Mesenteric fat pad (tissue), 1 donor: ENCODE data around the gene RPRD1B. TPM values are rescaled to one million over a fixed set of nuclear protein-coding genes. Genes with fewer than 3 reads are reported as not detected.

ENCODE experiments used
- DNase-seq: peaks from one replicate; pipeline ENCODE4 v3.0.0-alpha.2; 2020; ENCODE audit warnings: low spot score
- total RNA-seq: library from RNA; stranded (reverse); fragmentation: NEBNext Ultra II Directional; extraction: Animal tissue kit (Norgen Biotek cat#: 25700); gene quantifications from one replicate; pipeline ENCODE4 v1.2.1, GENCODE V29; 2021
- donor health status: DM: yes; HTN: yes; CAD: no.

Gene RPRD1B
- total RNA-seq, 1 donor from 2014 or later = 24.4 TPM

DNA sequence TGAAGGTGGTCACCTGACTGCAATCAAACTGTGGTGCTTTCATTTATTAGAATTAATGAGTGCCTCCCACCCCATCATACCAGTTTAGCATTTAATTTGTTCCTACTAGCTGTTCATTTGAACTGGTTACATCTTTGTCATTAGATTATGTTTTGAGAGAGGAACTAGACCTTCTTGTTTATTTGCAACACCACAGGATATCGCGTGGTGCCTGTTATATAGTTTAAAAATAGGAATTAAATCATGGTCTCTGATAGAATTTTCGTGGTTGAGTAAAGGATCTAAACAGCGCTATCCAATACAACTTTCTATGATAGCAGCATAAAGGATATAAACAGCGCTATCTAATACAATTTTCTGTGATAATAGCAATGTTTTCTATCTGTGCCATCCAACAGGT, 2.8 kb downstream of the RPRD1B start:
- no peak for DNase-seq

- DNase-seq = no peak
Observed at GRCh38 chr20:38040276-38040675, 6.7 kb downstream of the RPRD1B start.

GRCh38 chr20:38043512-38044300, 10.2 kb downstream of the RPRD1B start:
- DNase-seq = no peak

GRCh38 chr20:38044685-38045084, 11.1 kb downstream of the RPRD1B start:
- DNase-seq = no peak

DNA sequence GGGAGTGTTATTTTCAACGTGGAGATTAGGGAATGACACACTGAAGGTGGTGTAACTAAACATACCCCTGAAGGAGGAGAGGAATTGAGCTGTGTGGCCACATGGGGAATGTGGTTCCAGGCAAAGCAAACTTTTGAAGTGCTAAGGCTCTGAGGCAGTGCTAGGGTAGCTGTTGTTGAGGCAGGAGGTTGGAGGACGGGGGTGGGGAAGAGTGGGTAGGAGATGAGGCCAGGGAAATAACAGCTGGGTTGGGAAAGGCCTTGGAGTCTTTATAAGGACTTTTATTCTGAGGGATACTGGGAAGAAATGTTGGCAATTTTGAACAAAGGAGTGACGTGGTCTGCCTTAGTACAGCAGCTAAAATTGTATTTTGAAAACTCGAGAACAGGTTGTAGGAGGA, 13.0 kb downstream of the RPRD1B start:
- DNase-seq = no peak

DNA sequence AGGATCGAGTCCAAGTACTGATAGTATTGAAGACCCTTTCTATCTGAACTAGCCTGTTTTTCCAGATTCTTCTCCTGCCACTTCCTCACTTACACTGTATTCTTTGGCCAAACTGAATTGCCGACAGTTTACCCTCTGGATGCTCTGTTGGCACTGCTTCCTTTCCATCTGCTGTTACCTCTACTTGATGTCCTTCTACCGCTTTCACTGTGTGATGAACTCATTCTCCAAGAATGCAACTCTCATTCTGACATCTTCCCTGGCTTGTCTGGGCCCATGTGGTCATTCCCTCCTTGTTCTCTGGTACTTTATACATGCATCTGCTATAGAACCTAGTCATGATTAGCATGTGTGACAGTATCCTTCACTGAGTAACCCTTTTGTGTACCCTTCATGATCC, 16.3 kb downstream of the RPRD1B start:
- no peak for DNase-seq

DNA sequence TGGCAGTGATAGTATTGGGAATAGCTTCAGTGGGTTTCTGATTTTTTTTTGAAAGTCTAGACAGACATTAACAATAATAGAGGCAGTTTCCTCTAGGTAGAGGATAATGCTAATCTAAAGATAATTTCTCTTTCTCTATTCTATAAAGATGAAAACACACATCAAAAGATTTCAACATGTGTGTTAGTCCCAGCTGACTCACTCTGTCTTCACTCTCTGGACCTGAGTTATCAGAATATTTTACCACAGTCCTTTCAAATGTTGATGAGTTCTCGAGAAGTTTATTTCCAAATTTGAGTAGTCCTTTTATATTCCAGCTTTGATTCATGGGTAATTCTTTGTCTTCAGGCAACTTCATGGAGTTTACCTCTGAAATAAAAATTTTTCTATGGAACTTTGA, 17.1 kb downstream of the RPRD1B start:
- no peak for DNase-seq

- DNase-seq = no peak
Observed at GRCh38 chr20:38052870-38053269, 19.3 kb downstream of the RPRD1B start.

- DNase-seq = no peak
Observed at GRCh38 chr20:38054647-38055046, 21.1 kb downstream of the RPRD1B start.

DNA sequence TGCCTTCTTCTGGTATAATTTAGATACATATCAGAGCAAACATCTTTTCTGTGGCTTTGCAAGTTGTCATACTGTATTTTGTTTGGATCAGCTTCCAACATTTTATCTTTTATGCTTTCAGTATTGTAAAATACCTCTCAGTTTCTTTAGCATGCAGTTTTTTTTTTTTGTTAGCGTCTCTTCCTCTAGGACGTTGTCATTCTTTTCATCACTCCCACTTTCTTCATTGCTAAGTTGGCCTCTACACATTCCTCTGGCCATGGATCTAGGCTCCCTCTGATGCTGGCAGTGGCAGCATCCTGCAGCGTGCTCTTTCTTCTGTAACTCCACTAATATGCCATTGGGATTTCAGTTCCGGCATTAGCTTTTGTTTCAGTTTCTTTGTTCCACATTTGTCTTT, 21.7 kb downstream of the RPRD1B start:
- DNase-seq = no peak

DNA sequence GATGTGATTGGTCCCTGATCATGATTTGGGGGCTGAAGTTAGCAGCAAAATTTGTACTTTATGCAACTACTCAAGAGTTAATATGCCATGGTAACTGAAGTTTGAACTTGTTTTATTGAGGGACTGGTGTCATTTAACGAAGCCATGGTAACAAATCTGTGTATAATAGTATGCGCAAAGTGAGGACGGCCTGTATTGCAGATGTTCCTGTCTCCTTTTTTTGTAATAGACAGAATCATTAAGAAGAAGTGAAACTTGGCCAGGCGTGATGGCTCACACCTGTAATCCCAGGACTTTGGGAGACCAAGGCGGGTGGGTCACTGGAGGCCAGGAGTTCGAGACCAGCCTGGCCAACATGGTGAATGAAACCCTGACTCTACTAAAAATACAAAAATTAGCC, 22.3 kb downstream of the RPRD1B start:
- no peak for DNase-seq

- peak; percentile 92 for DNase-seq
Observed at GRCh38 chr20:38057351-38057972, 23.9 kb downstream of the RPRD1B start.

DNA sequence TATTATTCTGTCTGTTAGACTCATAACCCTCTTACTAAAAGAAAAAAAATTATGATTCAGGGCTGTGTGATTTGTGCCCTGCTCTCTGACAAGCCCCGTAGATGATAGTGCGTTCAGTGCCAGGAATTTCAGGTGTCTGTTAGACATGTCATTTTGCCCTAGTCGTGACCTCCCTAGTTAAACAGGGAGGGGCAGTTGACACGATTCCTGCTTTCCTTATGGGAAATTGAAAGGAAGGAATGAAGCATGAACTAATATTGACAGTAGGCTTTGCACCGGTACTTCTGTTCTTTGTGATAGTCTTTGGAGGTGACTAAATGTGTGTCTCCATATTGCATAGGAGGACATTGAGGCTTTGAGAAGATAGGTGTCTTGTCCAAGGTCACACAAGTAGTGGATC, 26.3 kb downstream of the RPRD1B start:
- no peak for DNase-seq

DNA sequence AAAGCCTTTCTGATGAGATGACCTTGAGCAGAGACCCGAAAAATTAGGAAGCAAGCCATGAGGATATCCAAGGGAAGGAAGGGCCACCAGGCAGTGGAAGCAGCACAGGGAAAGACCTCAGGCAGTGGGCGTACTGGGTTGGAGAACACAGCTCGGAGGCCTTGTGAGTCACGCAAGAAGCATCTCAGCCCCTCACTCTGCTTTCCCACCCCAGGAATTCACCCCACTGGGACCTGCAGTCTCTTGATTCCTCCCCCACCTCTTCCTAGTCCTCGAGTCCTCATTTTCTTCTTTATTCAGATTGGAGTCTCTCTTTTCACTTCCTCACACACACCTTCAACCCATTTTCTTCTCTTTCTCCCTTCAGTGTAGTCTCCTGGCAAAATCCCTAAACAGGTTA, 27.0 kb downstream of the RPRD1B start:
- DNase-seq = no peak

DNA sequence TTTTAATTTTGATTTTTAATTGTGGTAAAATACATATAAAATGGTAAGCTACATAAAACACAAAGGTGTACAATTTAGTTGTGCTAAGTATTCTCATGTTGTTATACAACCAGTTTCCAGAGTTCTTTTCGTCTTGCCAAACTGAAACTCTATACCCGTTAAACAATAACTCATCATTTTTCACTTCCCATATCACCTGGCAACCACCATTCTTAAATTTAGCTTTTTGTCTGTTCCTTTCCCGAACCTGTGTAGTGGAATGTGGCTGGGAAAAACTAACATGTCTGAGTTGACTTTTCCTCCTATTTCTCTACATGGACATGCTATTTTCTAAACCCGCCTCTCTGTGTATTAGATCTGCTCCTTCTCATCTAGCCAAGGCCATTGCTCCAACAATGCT, 27.6 kb downstream of the RPRD1B start:
- DNase-seq = no peak

DNA sequence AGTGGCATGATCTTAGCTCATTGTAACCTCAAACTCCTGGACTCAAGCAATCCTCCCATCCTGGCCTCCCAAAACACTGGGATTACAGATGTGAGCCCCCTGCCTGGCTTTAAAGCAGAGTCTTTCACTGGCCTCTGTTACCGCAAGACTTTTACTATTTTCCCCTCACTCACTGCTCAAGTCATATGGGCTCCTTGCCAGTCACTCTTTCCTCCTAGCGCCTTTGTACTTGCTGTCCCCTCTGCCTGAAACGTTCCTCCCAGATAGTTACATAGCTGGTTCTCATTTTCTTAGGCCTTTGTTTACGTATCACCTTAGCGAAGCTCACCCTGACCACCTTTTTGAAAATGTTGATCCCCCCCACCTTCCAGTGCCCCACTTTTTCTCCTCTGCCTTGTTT, 29.3 kb downstream of the RPRD1B start:
- no peak for DNase-seq

GRCh38 chr20:38063911-38064530, 30.5 kb downstream of the RPRD1B start:
- no peak for DNase-seq

GRCh38 chr20:38065764-38066375, 32.3 kb downstream of the RPRD1B start:
- no peak for DNase-seq

DNA sequence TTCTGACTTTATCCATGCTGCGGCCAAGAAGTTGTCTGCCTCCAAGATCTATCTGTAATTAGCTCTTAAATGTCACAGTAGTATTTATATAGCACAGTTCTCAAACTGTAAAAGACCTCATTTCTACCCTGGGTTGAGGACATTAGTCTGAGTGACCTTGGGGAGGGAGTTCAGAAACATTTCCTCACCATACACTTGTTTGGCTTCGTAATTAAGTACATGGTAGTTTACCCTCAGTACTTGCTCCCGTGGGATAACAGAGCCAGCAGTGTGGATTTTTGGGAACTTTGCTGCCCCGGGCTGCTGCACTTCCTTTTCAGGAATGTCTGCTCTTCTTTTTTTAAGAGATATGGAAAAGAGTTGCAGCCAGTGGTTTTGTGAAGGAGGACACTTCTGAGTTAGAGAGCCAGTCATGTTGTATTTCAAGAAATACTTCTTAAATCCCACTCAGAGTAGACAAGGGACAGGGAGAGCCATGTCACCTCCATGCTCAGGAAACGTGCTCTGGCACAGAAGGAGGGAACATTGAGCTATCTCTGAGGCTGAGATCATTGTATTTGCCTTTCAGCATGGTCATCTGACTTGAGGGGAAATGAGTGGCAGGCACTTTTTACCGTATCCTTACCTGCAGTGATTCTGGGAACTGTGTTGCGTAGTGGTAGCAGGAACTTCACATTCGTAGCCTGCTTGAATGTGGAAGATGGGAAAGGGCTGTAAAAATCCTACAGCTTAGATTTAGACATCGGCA, 33.6 kb downstream of the RPRD1B start:
- DNase-seq = no peak

- no peak for DNase-seq
Observed at GRCh38 chr20:38067717-38068365, 34.3 kb downstream of the RPRD1B start.

DNA sequence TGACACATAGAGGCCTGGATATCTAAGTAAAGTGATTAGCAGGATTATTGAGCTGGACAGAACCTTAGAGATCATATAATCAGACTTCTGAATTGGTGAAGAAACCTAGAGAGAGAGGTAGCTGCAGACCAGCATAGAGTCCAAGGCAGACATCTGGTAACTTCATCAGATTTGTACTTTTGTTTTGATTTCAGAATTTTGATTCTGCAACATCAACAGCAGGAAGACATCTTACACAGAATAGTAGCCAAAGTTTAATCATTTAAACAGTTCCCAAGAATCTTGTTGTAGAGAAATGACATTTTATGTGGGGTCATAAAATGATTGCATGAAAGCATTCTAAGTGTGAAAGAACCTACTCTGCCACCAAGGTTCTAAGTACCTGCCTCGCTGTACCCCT, 39.4 kb downstream of the RPRD1B start:
- DNase-seq = no peak
